Ishikawa (cell line): ENCODE results near the gene CUL7.

Experiments
- TAF1 ChIP-seq: IDR thresholded peaks from 2 replicates; pipeline ENCODE4 v1.6.1; 2012; ENCODE audit warnings: low read depth, mild to moderate bottlenecking
- TCF12 ChIP-seq: IDR thresholded peaks from 2 replicates; pipeline ENCODE4 v1.6.1; 2012; ENCODE audit warnings: low read depth

- TF ChIP-seq TCF12 = no peak
- TF ChIP-seq TAF1 = no peak
Measured at GRCh38 chr6:43093436-43094289, 40.0 kb upstream of the CUL7 start.
